HepG2 (cell line): ENCODE measurements around the gene PKP1. TPM values are rescaled to one million over a fixed set of nuclear protein-coding genes. Genes with fewer than 3 reads are reported as not detected.

Experiments used
- ATAC-seq: fragments of 200-7000 bp; cut with Tn5 transposase; 3 replicates; pipeline ENCODE4 v1.9.1; 2020; ENCODE audit warnings: mild to moderate bottlenecking, moderate library complexity
- BruUV-seq: library from RNA; stranded (reverse); fragments of 400-500 nt; replicated peaks from 2 replicates; lab custom pipeline; 2021; lab: Mats Ljungman, UMichigan
- CTCF ChIA-PET: fragments of 300-600 bp; formaldehyde crosslinking; extraction: SDS; loops from one replicate; lab custom pipeline; 2021; ENCODE audit warnings: low total read pairs, inconsistent platforms, low intra/inter-chr PET ratio; lab: Yijun Ruan, JAX
- POLR2A ChIA-PET: fragments of 350-600 bp; sonication (Branson Sonifier 250); formaldehyde crosslinking; loops from one replicate; lab custom pipeline; 2020; ENCODE audit warnings: antibody characterized with exemption, inconsistent platforms; lab: Yijun Ruan, JAX
- DNase-seq: peaks from one replicate; pipeline ENCODE4 v3.0.0-alpha.2; 2015; ENCODE audit warnings: low spot score
- FAIRE-seq: peaks from 3 replicates; lab custom pipeline; 2011; peaks lifted over from hg19 to GRCh38; lab: Jason Lieb, UNC
- H2AFZ ChIP-seq: one replicate; pipeline ENCODE4 v1.6.1; 2011; ENCODE audit warnings: low read length, inconsistent platforms
- H3K27ac ChIP-seq: fragments of 300-600 bp; 3 replicates; pipeline ENCODE4 v1.8.0; 2011; ENCODE audit warnings: mixed run types, mild to moderate bottlenecking, mixed read lengths, low read length, inconsistent platforms; ENCODE audit not compliant: insufficient read depth; ENCODE audit errors: extremely low read length
- H3K27me3 ChIP-seq, 2 experiments: fragments of 200-600 bp in 1 of 2; 2 replicates in 1 of 2; 3 replicates in 1 of 2; pipeline versions ENCODE4 v1.6.0 to v1.8.0; 2011; ENCODE audit warnings: low read length in 2 of 2, mild to moderate bottlenecking in 2 of 2, moderate library complexity in 2 of 2, inconsistent platforms in 1 of 2; ENCODE audit not compliant: insufficient read depth in 2 of 2, control insufficient read depth in 1 of 2
- H3K36me3 ChIP-seq, 2 experiments: fragments of 200-600 bp in 1 of 2; replicated peaks in 1 of 2; 2 replicates in 1 of 2; 3 replicates in 1 of 2; pipeline versions ENCODE4 v1.5.1 to v1.8.0; 2011; ENCODE audit warnings: low read length in 2 of 2, inconsistent platforms in 1 of 2; ENCODE audit not compliant: insufficient read depth in 2 of 2, control insufficient read depth in 1 of 2
- H3K4me1 ChIP-seq: 2 replicates; pipeline ENCODE4 v1.5.1; 2012; ENCODE audit warnings: low read length, inconsistent platforms; ENCODE audit not compliant: insufficient read depth
- H3K4me2 ChIP-seq: 2 replicates; pipeline ENCODE4 v1.6.0; 2011; ENCODE audit warnings: low read depth, low read length, inconsistent platforms
- H3K4me3 ChIP-seq, 3 experiments: fragments of 200-600 bp in 1 of 3; sonication (generic), shearing (Covaris generic) in 1 of 3; replicated peaks in 1 of 3; 2 replicates each; pipeline ENCODE4 v1.5.1; 2011 to 2016; ENCODE audit warnings: low read length in 3 of 3, inconsistent platforms in 2 of 3, low read depth in 2 of 3, mild to moderate bottlenecking in 2 of 3, control low read depth in 1 of 3, mixed read lengths in 1 of 3; ENCODE audit not compliant: insufficient read depth in 1 of 3
- H3K79me2 ChIP-seq: one replicate; pipeline ENCODE4 v1.6.1; 2011; ENCODE audit warnings: low read length, inconsistent platforms; ENCODE audit not compliant: insufficient read depth
- H3K9ac ChIP-seq: 2 replicates; pipeline ENCODE4 v1.6.0; 2011; ENCODE audit warnings: mild to moderate bottlenecking, low read depth, low read length, inconsistent platforms; ENCODE audit not compliant: insufficient read depth
- H3K9me3 ChIP-seq: 2 replicates; pipeline ENCODE4 v1.5.1; 2012; ENCODE audit warnings: mild to moderate bottlenecking, low read length
- H4K20me1 ChIP-seq: 2 replicates; pipeline ENCODE4 v1.6.0; 2011; ENCODE audit warnings: inconsistent platforms, mild to moderate bottlenecking, low read length, moderate library complexity; ENCODE audit not compliant: insufficient read depth
- IRF2 ChIP-seq: IDR thresholded peaks from 2 replicates; pipeline ENCODE4 v1.6.1; 2018; ENCODE audit warnings: missing genetic modification reagents, missing compliant biosample characterization
- PAWR ChIP-seq: sonication (generic); formaldehyde crosslinking; IDR thresholded peaks from 2 replicates; pipeline ENCODE4 v1.4.0; 2020; ENCODE audit warnings: missing genetic modification reagents, mild to moderate bottlenecking, borderline replicate concordance
- PITX1 ChIP-seq: sonication (generic); formaldehyde crosslinking; IDR thresholded peaks from 2 replicates; pipeline ENCODE4 v1.5.1; 2020; ENCODE audit warnings: mild to moderate bottlenecking, missing genetic modification reagents
- POLR2AphosphoS2 ChIP-seq: IDR thresholded peaks from 2 replicates; pipeline ENCODE4 v1.6.1; 2011; ENCODE audit warnings: low read depth, low read length, improper control_type of control experiment
- SNAPC5 ChIP-seq: sonication (generic); formaldehyde crosslinking; IDR thresholded peaks from 2 replicates; pipeline ENCODE4 v1.8.1; 2023; ENCODE audit warnings: mild to moderate bottlenecking, missing genetic modification reagents, borderline replicate concordance
- TBP ChIP-seq: sonication (generic); formaldehyde crosslinking; IDR thresholded peaks from 2 replicates; pipeline ENCODE4 v1.5.0; 2020; ENCODE audit warnings: missing genetic modification reagents
- TGIF2 ChIP-seq: IDR thresholded peaks from 2 replicates; pipeline ENCODE4 v1.6.1; 2016; ENCODE audit warnings: control low read depth, missing compliant biosample characterization
- ZNF782 ChIP-seq: sonication (generic); formaldehyde crosslinking; IDR thresholded peaks from 2 replicates; pipeline ENCODE4 v1.4.0; 2020; ENCODE audit warnings: missing genetic modification reagents, mild to moderate bottlenecking, borderline replicate concordance
- WGBS: methylation state at CpG from one replicate; pipeline ENCODE4 v1.1.6; 2017; ENCODE audit warnings: low lambda C conversion rate; 5-methylcytosine and 5-hydroxymethylcytosine counted together
- in situ Hi-C: cut with HindIII; loops from 2 replicates; pipeline ENCODE4 v1.10.0; 2017; ENCODE audit warnings: low pct_unique_long_range_greater_than_20kb; ENCODE audit not compliant: extremely low pct_ligation_motif_present
- intact Hi-C: fragments of 100-400 bp; cut with micrococcal nuclease; formaldehyde crosslinking; loops from one replicate; pipeline ENCODE4 v1.10.0; 2022; ENCODE audit not compliant: unreplicated experiment
- polyA plus RNA-seq, 8 experiments: library from polyadenylated mRNA; depleted of rRNA in 3 of 8; stranded (reverse) in 7 of 8; unstranded in 1 of 8; fragments of >200 nt; fragmentation: Illumina TruSeq in 4 of 8; extraction: Trizol in 4 of 8; gene quantifications; 2 replicates each; pipeline versions ENCODE4 v1.2.1 to v1.2.3, GENCODE V29; 2011 to 2016; ENCODE audit warnings: low read depth in 4 of 8, missing spikeins in 1 of 8, mixed read lengths in 1 of 8; ENCODE audit not compliant: insufficient read depth in 1 of 8
- total RNA-seq, 5 experiments: library from RNA; depleted of rRNA; stranded (reverse); fragments of >200 nt; fragmentation: Illumina TruSeq; extraction: Trizol; gene quantifications; 2 replicates each; pipeline ENCODE4 v1.2.3, GENCODE V29; 2016; ENCODE audit warnings: low read depth in 1 of 5
- TF ChIP-seq, protein P1 (sequence below): sonication (generic); formaldehyde crosslinking; IDR thresholded peaks from 2 replicates; pipeline ENCODE4 v1.5.0; 2020; ENCODE audit warnings: missing genetic modification reagents, mild to moderate bottlenecking, borderline replicate concordance

Gene PKP1
- total and polyA plus RNA-seq, 2 of the 13 experiments (the other 11 are each of a cell fraction or from before 2014, with no cell fraction given): not detected

- H3K36me3 ChIP-seq: no peaks in the 10 kb centered on the region
- in situ Hi-C loops: no loop called here
- H3K27ac ChIP-seq: no peak overlapping the region
- no peak overlapping the region for H3K4me3 ChIP-seq
- no peak overlapping the region for H3K9ac ChIP-seq
- ChIA-PET POLR2A (no interaction called here), CTCF (no interaction called here)
- no TSS peak for BruUV-seq
- no peaks in the 10 kb centered on the region for H3K4me1 ChIP-seq
- intact Hi-C loops: no loop called here
- DNase-seq (no peak), FAIRE-seq (no peak), ATAC-seq (no peak)
- TF ChIP-seq TBP (CRISPR knock-in tag): no peak
- no peak for TF ChIP-seq PAWR (CRISPR knock-in tag)
- TF ChIP-seq POLR2AphosphoS2: no peak
- TF ChIP-seq SNAPC5 (CRISPR knock-in tag): no peak
- no peak for TF ChIP-seq PITX1 (CRISPR knock-in tag)
- no peak for TF ChIP-seq ZNF782 (CRISPR knock-in tag)
- no peak for TF ChIP-seq IRF2 (CRISPR knock-in tag)
- TF ChIP-seq TGIF2 (CRISPR knock-in tag): no peak
- TF ChIP-seq, protein P1, sequence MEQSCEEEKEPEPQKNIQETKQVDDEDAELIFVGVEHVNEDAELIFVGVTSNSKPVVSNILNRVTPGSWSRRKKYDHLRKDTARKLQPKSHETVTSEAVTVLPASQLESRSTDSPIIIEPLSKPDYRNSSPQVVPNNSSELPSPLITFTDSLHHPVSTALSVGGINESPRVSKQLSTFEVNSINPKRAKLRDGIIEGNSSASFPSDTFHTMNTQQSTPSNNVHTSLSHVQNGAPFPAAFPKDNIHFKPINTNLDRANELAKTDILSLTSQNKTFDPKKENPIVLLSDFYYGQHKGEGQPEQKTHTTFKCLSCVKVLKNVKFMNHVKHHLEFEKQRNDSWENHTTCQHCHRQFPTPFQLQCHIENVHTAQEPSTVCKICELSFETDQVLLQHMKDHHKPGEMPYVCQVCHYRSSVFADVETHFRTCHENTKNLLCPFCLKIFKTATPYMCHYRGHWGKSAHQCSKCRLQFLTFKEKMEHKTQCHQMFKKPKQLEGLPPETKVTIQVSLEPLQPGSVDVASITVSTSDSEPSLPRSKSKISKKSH (CRISPR knock-in tag): no peak
- peaks cover 0 to 5% of the 10 kb centered on the region in 2 experiments; a peak in 3 of 5 replicates for H3K27me3 ChIP-seq
- H3K9me3 ChIP-seq: peaks cover 16% of the 10 kb centered on the region
- no peaks in the 10 kb centered on the region for H4K20me1 ChIP-seq
- H2AFZ ChIP-seq: no peak overlapping the region
- 3% methylated on average over 7 of the region's 7 CpGs for WGBS
- no peaks in the 10 kb centered on the region for H3K79me2 ChIP-seq
- no peak overlapping the region for H3K4me2 ChIP-seq
Observed at GRCh38 chr1:201344206-201345080, 61.1 kb downstream of the PKP1 start.
